Measurements from ENCODE around the gene ACVR1.
A peak's percentile ranks its signal among the peaks of the same experiment; 100 is the strongest.

The ACVR1 gene

DNA sequence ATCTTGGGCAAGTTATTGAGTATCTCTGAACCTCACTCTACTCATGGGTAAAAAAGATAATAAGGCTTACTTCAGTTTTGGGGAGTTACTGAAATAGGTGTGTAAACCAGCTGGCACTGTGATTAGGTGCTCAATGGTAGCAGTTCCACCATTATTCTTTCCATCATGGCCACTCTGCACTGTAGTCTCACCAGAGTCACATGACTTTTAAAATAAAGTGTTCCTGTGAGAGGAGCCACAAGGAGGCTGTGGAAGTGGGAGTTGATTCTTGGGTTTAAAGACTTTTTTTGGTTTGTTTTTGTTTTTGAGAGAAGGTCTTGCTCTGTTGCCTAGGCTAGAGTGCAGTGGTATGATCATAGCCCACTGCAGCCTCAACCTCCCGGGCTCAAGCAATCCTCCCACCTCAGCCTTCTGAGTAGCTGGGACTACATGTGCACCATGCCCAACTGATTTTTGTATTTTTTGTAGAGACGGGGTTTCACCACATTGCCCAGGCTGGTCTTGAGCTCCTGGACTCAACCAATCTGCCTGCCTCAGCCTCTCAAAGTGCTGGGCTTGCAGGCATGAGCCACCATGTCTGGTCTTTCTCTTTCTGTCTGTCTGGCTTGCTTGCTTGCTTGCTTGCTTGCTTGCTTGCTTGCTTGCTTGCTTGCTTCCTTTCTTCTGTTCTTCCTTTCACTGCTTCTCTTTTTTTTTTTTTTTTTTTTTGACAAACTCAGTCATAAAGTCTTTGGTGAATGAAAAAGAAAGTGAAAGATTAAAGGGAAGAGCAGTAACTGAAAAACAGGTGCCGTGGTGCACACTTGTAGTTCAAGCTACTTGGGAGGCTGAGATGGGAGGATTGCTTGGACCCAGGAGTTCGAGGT lies 21.2 kb upstream of the ACVR1 start:
- Histone ChIP-seq H3K4me1 (ENCODE audit: insufficient read depth, poor library complexity, severe bottlenecking) (peaks cover 13% of the 10 kb centered on the region), H3K27ac (ENCODE audit: poor library complexity, severe bottlenecking) (no peak overlapping the region), H3K27me3 (ENCODE audit: insufficient read depth, poor library complexity, severe bottlenecking) (no peaks in the 10 kb centered on the region), H3K9me3 (ENCODE audit: severe bottlenecking) (no peaks in the 10 kb centered on the region), H3K36me3 (ENCODE audit: low read depth) (no peaks in the 10 kb centered on the region), H3K4me3 (ENCODE audit: severe bottlenecking) (no peak overlapping the region)
- no peak for TF ChIP-seq CTCF (IDR thresholded peaks at IDR 0.05; ENCODE audit: poor library complexity, severe bottlenecking)
- no peak for ATAC-seq (ENCODE audit: low read depth)
- DNase-seq (ENCODE audit: low spot score), result no peak

DNA sequence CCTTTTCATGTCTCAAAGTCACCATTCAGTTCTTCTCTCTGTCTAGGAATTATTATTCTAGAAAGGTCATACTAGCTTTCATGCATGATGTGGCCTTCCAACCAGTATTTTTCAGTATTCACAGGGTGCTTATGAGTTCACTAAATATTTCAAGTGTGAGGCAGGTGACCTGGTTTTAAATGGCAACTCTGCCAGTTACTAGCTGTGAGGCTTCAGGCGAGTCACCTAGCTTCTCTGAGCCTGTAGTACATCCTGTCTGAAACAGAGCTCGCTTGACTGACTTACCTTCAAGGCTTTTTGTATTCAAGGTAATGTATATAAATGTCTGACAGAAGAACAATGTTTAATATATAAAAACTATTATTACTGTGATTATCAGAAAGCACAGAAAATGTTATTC lies 19.4 kb upstream of the ACVR1 start:
- H3K27me3 ChIP-seq (ENCODE audit: insufficient read depth, poor library complexity, severe bottlenecking), result no peaks in the 10 kb centered on the region
- H3K4me3 ChIP-seq (ENCODE audit: severe bottlenecking), result no peak overlapping the region
- no peaks in the 10 kb centered on the region for H3K9me3 ChIP-seq (ENCODE audit: severe bottlenecking)
- H3K4me1 ChIP-seq (ENCODE audit: insufficient read depth, poor library complexity, severe bottlenecking), result peaks cover 13% of the 10 kb centered on the region
- H3K36me3 ChIP-seq (ENCODE audit: low read depth), result no peaks in the 10 kb centered on the region
- no peak overlapping the region for H3K27ac ChIP-seq (ENCODE audit: poor library complexity, severe bottlenecking)
- DNase-seq (ENCODE audit: low spot score) (no peak), ATAC-seq (ENCODE audit: low read depth) (peak; percentile 49)
- no peak for TF ChIP-seq CTCF (IDR thresholded peaks at IDR 0.05; ENCODE audit: poor library complexity, severe bottlenecking)

DNA sequence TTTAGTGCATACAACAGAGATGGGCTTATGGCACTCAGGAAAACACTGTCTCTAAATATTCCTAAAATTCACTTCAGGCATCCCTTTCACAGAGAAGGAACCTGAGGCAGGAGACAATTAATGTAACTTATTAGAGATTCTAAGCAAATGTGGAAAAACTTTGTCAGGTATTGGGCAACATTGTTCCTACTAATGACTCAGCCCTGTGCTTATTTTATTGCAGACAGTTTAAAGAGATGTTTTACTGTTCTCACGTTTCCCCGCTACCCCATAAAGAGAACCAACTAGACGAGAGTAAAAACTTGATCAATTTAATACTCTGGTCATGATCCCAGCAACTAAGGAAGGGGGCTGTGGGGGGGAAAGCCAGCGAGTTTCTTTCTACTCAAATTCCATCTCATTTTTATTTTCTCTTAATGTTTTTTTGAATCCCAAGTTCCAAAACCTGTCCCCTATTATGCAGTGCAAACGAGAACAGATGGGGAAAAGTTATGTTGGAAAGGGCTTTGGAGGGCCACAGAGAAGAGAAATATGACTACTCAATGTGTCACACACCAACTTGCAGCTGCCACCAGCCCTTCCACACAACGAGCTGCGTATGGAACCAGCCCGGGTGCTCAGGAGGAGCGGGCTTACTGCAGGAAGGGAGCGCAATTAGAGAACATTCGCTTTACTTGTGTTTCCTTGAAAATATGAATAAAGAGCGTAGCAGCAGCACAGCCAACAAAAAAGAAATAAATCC lies 18.7 kb upstream of the ACVR1 start:
- Histone ChIP-seq H3K9me3 (ENCODE audit: severe bottlenecking) (no peaks in the 10 kb centered on the region), H3K4me1 (ENCODE audit: insufficient read depth, poor library complexity, severe bottlenecking) (peaks cover 13% of the 10 kb centered on the region), H3K27me3 (ENCODE audit: insufficient read depth, poor library complexity, severe bottlenecking) (no peaks in the 10 kb centered on the region), H3K36me3 (ENCODE audit: low read depth) (no peaks in the 10 kb centered on the region), H3K27ac (ENCODE audit: poor library complexity, severe bottlenecking) (no peak overlapping the region), H3K4me3 (ENCODE audit: severe bottlenecking) (no peak overlapping the region)
- DNase-seq (ENCODE audit: low spot score) (no peak), ATAC-seq (ENCODE audit: low read depth) (peak; percentile 75)
- TF ChIP-seq CTCF (IDR thresholded peaks at IDR 0.05; ENCODE audit: poor library complexity, severe bottlenecking), result no peak

- Histone ChIP-seq H3K27me3 (ENCODE audit: insufficient read depth, poor library complexity, severe bottlenecking) (no peaks in the 10 kb centered on the region), H3K9me3 (ENCODE audit: severe bottlenecking) (no peaks in the 10 kb centered on the region), H3K36me3 (ENCODE audit: low read depth) (no peaks in the 10 kb centered on the region), H3K27ac (ENCODE audit: poor library complexity, severe bottlenecking) (no peak overlapping the region), H3K4me1 (ENCODE audit: insufficient read depth, poor library complexity, severe bottlenecking) (peaks cover 13% of the 10 kb centered on the region), H3K4me3 (ENCODE audit: severe bottlenecking) (no peak overlapping the region)
- no peak for ATAC-seq (ENCODE audit: low read depth)
- no peak for TF ChIP-seq CTCF (IDR thresholded peaks at IDR 0.05; ENCODE audit: poor library complexity, severe bottlenecking)
- DNase-seq (ENCODE audit: low spot score), result no peak
Observed at GRCh38 chr2:157893611-157894010, 17.5 kb upstream of the ACVR1 start.
